C1 segment of cervical spinal cord (tissue), 14 donors: Measurements from ENCODE around the gene PFN2.
"Not testable (repeated sequence)": the region's sequence is repeated elsewhere in the genome, so short reads cannot be mapped to it uniquely, and the experiment has no call there.

Experiments used
- DNase-seq, 14 donors: peaks; one replicate each; lab custom pipeline; 2025; lab: John Stamatoyannopoulos, UW

PFN2 gene

GRCh38 chr3:149969110-149969939 lies 1.4 kb downstream of the PFN2 start:
- peak in 11 of 14 donors; percentile 11 to 59 (median 39) for DNase-seq

GRCh38 chr3:149968216-149968615 lies 2.5 kb downstream of the PFN2 start:
- DNase-seq: no peak

- DNase-seq: peak in 1 of 14 donors; percentile 19
Measured at GRCh38 chr3:149967086-149967685, 3.5 kb downstream of the PFN2 start.

DNA sequence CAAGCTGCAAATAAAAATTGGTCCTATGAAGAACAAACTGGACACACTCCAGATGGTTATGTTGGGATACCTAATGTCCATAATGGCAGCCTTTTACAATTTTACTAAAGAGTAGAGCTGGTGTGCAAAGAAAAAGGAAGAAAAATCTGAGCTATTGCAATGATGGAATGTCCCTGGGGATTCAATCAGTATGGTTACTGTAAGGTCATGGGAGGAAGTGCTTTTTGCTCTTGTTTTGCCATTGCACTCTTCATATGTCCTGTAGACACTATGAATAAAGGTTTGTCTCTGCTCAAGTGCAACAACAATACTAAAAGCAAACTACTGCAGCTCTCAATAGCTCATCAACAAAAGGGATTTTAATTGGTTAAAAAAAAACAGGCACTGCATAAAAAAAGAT lies 5.4 kb downstream of the PFN2 start:
- DNase-seq: no peak

DNA sequence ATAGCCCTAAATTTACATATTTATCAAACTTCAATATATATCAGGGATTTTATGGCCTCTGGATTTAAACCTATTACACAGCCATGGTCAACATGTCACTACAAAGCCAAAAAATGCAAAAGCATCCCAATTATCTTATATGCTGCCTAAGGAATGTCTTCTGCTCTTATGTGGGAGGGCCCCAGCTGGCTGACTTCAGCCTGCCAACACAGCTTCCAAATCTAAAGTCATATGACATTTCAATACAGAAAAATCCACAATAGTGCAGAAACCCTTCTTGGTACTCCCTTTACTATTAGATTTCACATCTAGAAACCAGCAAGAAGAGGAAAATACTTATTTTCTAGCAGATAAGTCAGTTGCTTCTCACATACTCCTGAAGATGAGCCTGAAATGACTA lies 6.4 kb downstream of the PFN2 start:
- no peak for DNase-seq

- no peak for DNase-seq
Measured at GRCh38 chr3:149963485-149963884, 7.2 kb downstream of the PFN2 start.

GRCh38 chr3:149959443-149959842 lies 11.3 kb downstream of the PFN2 start:
- DNase-seq: no peak

- DNase-seq: no peak
Measured at GRCh38 chr3:149958171-149958796, 12.4 kb downstream of the PFN2 start.

DNA sequence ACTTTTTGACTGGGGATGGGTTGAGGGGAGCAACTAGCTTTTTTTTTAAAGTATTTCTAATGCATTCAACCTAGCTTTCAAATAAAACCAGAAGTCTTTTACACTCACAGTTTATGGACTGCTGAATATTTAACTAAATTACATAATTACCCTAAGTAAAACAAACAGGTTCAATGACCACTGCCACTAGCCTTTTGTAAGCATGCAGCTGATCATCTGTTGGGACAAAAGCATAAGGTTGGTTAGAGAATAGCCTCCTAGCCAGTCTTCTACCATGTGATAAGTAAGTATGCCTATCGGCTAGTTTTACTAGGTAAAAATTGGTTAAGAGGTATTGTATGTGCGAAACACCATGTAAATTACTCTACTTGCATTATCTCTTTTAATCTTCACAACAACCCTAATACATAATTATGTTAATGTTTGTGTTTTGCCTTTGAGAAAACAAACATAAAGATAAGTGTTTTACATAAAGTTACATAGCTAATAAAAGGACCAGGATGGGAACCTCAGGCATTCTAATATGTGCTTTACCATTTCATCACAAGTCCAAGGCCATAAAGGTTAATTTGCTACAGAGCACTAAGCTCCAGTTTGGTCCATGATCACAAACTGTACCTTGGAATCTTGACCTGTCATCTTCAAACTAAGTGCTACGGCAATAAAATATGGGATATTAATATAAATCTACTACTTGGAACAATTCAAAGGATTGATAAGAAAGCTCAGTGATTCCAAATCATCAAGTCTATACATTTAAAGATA lies 13.2 kb downstream of the PFN2 start:
- no peak for DNase-seq

GRCh38 chr3:149955449-149955848 lies 15.2 kb downstream of the PFN2 start:
- DNase-seq: no peak

- no peak for DNase-seq
Measured at GRCh38 chr3:149954812-149955211, 15.9 kb downstream of the PFN2 start.

DNA sequence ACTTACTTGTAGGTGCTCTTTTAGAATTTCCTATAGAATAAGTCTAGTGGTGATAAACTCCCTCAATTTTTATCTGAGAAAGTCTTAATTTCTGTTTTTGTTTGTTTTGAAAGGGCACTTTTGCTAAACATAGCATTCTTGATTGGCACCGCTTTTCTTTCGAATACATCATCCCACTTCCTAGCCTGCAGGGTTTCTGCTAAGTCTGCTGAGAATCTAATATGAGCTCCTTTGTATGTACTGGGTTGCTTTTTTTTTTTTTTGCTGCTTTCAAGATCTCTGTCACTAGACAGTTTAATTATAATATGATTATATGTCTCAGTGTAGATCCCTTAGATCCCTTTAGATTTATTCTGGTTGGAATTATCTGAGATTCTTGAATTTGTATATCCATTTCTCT lies 21.5 kb downstream of the PFN2 start:
- DNase-seq: no peak

DNA sequence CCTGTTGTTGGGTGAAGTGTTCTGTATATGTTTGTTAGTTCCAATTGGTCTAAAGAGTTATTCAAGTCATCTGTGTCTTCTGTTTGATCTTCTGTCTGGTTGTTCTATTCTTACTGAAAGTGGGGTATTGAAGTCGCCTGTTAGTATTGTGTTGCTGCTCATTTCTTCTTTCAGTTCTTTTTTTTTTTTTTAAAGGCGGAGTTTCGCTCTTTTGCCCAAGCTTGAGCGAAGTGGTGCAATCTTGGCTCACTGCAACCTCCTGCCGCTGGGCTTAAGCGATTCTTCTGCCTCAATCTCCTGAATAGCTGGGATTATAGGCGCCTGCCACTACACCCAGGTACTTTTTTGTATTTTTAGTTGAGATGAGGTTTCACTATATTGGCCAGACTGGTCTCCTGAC lies 23.5 kb downstream of the PFN2 start:
- DNase-seq: no peak

GRCh38 chr3:149943966-149944365 lies 26.7 kb downstream of the PFN2 start:
- not testable (repeated sequence) for DNase-seq

DNA sequence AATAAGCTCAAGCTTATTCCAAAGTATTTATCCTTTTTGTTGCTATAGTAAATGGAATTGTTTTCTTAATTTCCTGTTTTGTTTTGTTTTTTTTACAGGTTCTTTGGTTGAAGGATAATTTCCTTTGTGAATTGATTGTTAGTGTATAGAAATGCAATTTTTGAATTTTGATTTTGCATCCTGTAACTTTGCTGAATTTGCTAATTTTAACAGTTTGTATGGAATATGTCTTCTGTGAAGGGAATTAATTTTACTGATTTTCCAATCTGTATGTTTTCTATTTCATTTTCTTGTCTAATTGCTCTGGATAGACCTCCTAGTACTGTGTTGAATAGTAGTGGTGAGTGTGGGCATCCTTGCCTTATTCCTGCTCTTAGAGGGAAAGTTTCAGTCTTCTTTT lies 28.3 kb downstream of the PFN2 start:
- no peak for DNase-seq

- DNase-seq: no peak
Measured at GRCh38 chr3:149941946-149942345, 28.7 kb downstream of the PFN2 start.

DNA sequence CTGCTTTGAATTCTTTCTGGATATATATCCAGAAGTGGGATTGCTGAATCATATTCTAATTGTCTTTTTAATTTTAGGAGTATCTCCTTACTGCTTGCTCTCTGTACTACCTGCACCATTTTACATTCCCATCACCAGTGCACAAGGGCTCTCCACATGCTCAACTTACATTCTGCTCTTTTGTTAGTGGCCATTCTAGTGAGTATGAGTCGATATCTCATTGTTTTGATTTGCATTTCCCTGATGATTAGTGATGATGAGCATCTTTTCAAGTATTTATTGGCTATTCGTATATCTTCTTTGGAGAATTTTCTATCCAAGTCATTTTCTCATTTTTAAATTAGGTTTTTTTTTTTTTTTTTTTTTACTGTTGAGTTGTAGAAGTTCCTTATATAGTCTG lies 29.5 kb downstream of the PFN2 start:
- DNase-seq: no peak

GRCh38 chr3:149938392-149939055 lies 32.2 kb downstream of the PFN2 start:
- DNase-seq: not testable (repeated sequence)

DNA sequence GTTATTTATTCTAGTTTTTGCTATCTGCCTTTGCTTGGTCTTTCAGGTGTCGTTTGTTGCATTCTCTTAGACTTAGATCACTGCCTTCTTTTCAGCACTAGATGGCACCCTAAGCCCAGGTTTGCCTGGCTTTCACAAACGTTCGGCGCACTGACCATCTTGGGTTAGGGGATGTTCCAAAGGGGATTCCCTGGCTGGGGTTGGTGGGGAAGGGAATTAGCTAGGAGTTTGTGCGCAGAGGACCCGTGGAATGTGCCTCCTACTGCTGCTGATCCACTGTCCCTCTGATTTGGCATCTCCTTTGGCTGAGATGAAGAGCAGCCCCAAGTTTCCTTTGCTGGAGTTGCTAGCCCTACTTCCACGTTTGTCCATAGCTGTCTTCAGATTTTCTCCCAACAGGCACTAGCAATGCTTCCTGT lies 33.9 kb downstream of the PFN2 start:
- DNase-seq: peak in 2 of 14 donors; percentile 13 to 19

DNA sequence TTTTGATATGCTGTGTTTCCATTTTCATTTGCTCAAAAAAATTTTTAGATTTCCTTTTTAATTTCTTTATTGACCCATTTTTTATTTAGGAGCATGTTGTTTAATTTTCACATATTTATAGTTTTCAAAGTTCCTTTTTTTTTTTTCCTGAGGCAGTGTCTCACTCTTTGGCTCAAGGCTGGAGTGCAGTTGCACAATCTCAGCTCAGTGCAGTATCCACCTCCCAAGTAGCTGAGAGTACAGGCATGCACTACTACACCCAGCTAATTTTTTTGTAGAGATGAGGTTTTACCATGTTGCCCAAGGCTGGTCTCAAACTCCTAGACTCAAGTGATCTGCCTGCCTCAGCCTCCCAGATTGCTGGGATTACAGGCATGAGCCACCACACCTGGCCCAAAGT lies 36.2 kb downstream of the PFN2 start:
- DNase-seq: no peak

DNA sequence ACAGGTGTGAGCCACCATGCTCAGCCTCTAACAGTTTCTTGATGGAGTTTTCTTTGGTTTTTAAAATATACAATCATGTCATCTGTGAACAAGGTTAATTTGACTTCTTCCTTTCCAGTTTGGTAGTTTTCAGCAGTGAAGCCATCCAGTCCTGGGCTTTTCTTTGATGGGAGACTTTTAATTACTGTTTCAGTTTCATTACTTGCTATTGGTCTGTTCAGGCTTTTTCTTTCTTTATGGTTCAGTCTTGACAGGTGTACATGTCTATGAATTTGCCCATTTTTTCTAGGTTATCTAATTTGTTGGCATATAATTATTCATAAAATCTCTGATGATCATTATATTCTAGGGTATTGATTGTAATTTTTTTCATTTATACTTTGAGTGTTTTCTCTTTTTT lies 36.8 kb downstream of the PFN2 start:
- no peak for DNase-seq
